Measurements from ENCODE around the gene APP. TPM values are rescaled to one million over a fixed set of nuclear protein-coding genes. Genes with fewer than 3 reads are reported as not detected.

The APP gene
- polyA plus RNA-seq, 2 donors, result 28.6 to 81.7 TPM

DNA sequence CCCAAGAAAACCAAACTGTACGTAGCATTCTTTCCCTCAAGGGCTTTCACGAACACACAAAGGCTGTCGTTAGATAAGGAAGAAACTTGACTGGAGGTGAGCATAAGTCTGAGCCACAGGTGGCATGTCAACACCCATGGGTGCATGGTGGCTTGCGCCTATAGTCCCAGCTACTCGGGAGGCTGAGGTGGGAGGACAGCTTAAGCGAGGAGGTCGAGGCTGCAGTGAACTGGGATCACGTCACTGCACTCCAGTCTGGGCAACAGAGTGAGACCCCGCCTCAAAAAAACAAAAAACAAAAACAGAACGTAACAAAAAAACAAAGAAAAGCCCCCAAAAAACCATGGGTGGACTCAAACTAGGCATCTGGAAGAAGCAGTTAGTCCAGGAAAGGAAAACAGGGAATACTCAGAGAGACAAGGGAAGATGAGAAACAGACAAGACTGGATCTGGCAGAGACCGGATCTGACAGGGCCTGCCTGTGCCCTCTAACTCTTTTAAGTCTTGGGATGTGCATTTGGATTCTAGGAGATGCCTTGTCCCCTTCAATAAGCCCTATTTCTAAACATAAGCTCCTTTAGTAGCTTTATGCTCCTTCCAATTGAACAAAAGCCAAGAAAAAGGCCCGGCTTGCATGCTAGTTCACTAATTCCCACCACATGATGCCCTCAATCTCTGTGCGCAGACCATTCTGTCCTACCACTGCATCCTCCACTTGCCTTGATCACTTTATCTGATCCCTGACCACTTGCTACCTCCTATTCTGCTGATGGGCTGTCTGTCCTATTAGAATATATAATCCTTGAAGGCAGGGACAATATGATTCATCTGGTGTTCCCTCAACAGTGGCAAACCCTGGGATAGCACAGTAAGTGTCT is 73.8 kb downstream of the APP start:
- Histone ChIP-seq H3K27me3 (ENCODE audit: control insufficient read depth in 1 of 2, insufficient read depth in 2 of 2, low read length in 2 of 2) (no peaks in the 10 kb centered on the region), H3K4me3 (ENCODE audit: low read depth in 1 of 2, low read length in 2 of 2) (no peak overlapping the region), H3K27ac (ENCODE audit: low read depth in 2 of 2, low read length in 1 of 2) (no peak overlapping the region), H3K36me3 (ENCODE audit: control insufficient read depth in 2 of 2, insufficient read depth in 2 of 2, low read length in 1 of 2) (no peaks in the 10 kb centered on the region), H3K4me1 (ENCODE audit: control insufficient read depth in 2 of 2, insufficient read depth in 2 of 2, low read length in 1 of 2) (no peaks in the 10 kb centered on the region), H3K9me3 (ENCODE audit: control insufficient read depth in 2 of 2, insufficient read depth in 1 of 2, low read depth in 1 of 2, low read length in 1 of 2) (no peaks in the 10 kb centered on the region)
- 88 to 93% methylated on average over 13 of the region's 13 CpGs for WGBS, 2 donors

DNA sequence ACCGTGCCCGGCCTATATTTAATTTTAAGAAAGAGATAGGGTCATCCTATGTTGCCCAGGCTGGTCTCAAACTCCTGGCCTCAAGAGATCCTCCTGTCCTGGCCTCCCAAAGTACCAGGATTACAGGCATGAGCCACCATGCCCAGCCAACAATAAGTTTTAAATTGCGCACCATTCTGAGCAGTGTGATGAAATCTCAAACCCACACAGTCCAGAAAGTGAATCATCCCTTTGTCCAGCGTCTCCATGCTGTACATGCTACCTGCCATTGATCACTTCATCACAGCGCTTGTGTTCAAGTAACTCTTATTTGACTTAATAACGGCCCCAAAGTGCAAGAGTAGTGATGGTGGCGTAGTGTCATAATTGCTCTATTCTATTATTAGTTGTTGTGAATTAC is 75.4 kb downstream of the APP start:
- Histone ChIP-seq H3K36me3 (ENCODE audit: control insufficient read depth in 2 of 2, insufficient read depth in 2 of 2, low read length in 1 of 2) (no peaks in the 10 kb centered on the region), H3K27ac (ENCODE audit: low read depth in 2 of 2, low read length in 1 of 2) (no peak overlapping the region), H3K4me1 (ENCODE audit: control insufficient read depth in 2 of 2, insufficient read depth in 2 of 2, low read length in 1 of 2) (no peaks in the 10 kb centered on the region), H3K27me3 (ENCODE audit: control insufficient read depth in 1 of 2, insufficient read depth in 2 of 2, low read length in 2 of 2) (no peaks in the 10 kb centered on the region), H3K9me3 (ENCODE audit: control insufficient read depth in 2 of 2, insufficient read depth in 1 of 2, low read depth in 1 of 2, low read length in 1 of 2) (no peaks in the 10 kb centered on the region), H3K4me3 (ENCODE audit: low read depth in 1 of 2, low read length in 2 of 2) (no peak overlapping the region)
- WGBS, 2 donors, result 93 to 96% methylated on average over 7 of the region's 7 CpGs

DNA sequence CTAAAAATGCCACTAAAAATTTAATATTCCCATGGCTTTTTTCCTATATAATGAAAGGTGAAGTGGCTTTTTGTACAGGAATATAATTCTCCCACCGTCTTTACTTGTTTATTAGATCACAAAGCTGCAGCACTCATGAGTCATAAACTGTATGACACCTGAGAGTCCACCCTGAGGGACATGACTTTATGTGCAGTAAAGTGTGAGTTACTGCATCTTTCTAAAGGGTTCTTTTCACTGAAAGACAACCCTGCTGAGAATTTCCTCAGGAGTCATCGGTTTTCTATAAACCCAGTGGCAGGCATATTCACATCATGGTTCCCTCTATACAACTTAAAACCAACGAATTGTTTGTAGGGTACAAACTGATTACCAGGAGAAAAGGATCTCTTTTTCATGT is 77.4 kb downstream of the APP start:
- Histone ChIP-seq H3K36me3 (ENCODE audit: control insufficient read depth in 2 of 2, insufficient read depth in 2 of 2, low read length in 1 of 2) (peaks cover 4% of the 10 kb centered on the region in 2 donors), H3K27ac (ENCODE audit: low read depth in 2 of 2, low read length in 1 of 2) (no peak overlapping the region), H3K4me1 (ENCODE audit: control insufficient read depth in 2 of 2, insufficient read depth in 2 of 2, low read length in 1 of 2) (no peaks in the 10 kb centered on the region), H3K9me3 (ENCODE audit: control insufficient read depth in 2 of 2, insufficient read depth in 1 of 2, low read depth in 1 of 2, low read length in 1 of 2) (no peaks in the 10 kb centered on the region), H3K4me3 (ENCODE audit: low read depth in 1 of 2, low read length in 2 of 2) (no peak overlapping the region), H3K27me3 (ENCODE audit: control insufficient read depth in 1 of 2, insufficient read depth in 2 of 2, low read length in 2 of 2) (no peaks in the 10 kb centered on the region)
- WGBS, 2 donors, result 67 to 73% methylated on average over 3 of the region's 3 CpGs

DNA sequence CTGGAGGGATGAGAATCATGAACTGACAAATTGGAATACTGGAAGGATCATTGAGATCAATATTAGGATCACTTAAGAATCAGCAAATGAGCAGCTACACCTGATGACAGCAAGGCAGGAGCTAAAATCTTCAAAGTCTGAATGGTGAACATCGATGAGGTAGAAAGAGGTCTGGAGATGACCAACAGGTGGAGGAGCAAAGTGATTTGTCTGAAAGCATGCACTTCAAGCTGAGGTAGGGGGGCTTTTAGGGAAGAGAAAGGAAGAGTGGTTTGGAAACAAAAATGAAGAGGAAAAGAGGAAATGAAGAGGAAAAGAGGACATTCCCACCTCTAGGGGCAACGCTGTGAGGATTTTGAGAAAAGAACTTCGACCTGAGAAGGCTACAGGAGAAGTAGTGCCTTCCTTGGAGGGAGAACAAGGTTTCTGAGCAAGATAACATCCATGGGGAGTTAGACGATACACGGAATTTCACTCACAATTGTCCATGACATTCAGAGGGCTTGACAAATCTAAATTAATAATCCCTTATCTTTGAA is 79.0 kb downstream of the APP start:
- Histone ChIP-seq H3K36me3 (ENCODE audit: control insufficient read depth in 2 of 2, insufficient read depth in 2 of 2, low read length in 1 of 2) (peaks cover 4% of the 10 kb centered on the region in 2 donors), H3K9me3 (ENCODE audit: control insufficient read depth in 2 of 2, insufficient read depth in 1 of 2, low read depth in 1 of 2, low read length in 1 of 2) (no peaks in the 10 kb centered on the region), H3K27ac (ENCODE audit: low read depth in 2 of 2, low read length in 1 of 2) (no peak overlapping the region), H3K4me3 (ENCODE audit: low read depth in 1 of 2, low read length in 2 of 2) (no peak overlapping the region), H3K4me1 (ENCODE audit: control insufficient read depth in 2 of 2, insufficient read depth in 2 of 2, low read length in 1 of 2) (no peaks in the 10 kb centered on the region), H3K27me3 (ENCODE audit: control insufficient read depth in 1 of 2, insufficient read depth in 2 of 2, low read length in 2 of 2) (no peaks in the 10 kb centered on the region)
- 91 to 92% methylated on average over 5 of the region's 5 CpGs for WGBS, 2 donors

DNA sequence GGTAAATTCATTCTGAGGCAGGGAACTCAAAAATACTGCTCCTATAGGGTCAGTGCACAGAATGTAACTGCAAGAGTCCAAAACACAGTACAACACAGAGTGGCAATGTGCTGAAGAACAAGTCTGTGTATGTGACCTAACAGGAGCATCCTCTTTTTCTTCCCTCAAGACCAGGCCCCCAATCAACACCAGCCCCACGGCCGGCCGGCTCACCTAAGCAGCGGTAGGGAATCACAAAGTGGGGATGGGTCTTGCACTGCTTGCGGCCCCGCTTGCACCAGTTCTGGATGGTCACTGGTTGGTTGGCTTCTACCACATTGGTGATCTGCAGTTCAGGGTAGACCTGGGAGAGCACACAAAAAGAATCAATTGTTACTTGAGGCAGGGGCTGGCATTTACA is 80.8 kb downstream of the APP start:
- 96 to 99% methylated on average over 6 of the region's 6 CpGs for WGBS, 2 donors
- H3K4me3 ChIP-seq (ENCODE audit: low read depth in 1 of 2, low read length in 2 of 2), result no peak overlapping the region
- H3K27ac ChIP-seq (ENCODE audit: low read depth in 2 of 2, low read length in 1 of 2), result no peak overlapping the region
- H3K27me3 ChIP-seq (ENCODE audit: control insufficient read depth in 1 of 2, insufficient read depth in 2 of 2, low read length in 2 of 2), result no peaks in the 10 kb centered on the region
- no peaks in the 10 kb centered on the region for H3K4me1 ChIP-seq (ENCODE audit: control insufficient read depth in 2 of 2, insufficient read depth in 2 of 2, low read length in 1 of 2)
- peaks cover 4% of the 10 kb centered on the region in 2 donors for H3K36me3 ChIP-seq (ENCODE audit: control insufficient read depth in 2 of 2, insufficient read depth in 2 of 2, low read length in 1 of 2)
- H3K9me3 ChIP-seq (ENCODE audit: control insufficient read depth in 2 of 2, insufficient read depth in 1 of 2, low read depth in 1 of 2, low read length in 1 of 2), result no peaks in the 10 kb centered on the region

DNA sequence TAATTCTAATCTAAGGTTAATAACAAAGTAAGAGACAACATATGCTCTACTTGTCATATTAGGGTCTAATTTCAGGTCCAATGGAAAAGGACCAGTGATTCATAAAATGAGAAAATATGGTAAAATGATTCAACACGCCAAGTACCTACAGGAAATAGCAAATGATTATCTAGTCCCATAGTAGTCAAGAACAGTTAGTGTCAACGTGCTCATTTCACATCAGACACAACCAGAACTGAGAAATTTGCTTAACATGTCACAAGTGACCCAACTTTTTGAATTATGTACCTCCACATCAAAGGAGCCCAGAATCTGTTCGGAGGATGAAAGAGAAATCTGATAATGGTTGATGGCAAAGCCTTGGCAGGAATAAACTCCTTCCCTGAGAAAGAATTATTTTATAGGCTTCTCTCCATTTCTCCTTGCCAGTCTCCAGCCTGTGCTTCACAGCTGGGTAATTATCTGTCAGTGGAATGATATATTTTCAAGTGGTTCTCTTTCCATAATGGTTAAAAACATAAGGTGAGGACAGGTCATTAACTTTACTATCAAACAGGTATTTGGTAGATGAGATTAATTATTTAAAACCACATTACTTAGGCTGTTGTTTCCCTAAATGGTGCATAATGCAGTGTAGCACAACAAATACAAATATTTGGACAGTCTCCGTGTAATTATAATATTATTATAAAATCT is 83.2 kb downstream of the APP start:
- Histone ChIP-seq H3K4me3 (ENCODE audit: low read depth in 1 of 2, low read length in 2 of 2) (no peak overlapping the region), H3K36me3 (ENCODE audit: control insufficient read depth in 2 of 2, insufficient read depth in 2 of 2, low read length in 1 of 2) (peaks cover 4% of the 10 kb centered on the region in 2 donors), H3K27me3 (ENCODE audit: control insufficient read depth in 1 of 2, insufficient read depth in 2 of 2, low read length in 2 of 2) (no peaks in the 10 kb centered on the region), H3K27ac (ENCODE audit: low read depth in 2 of 2, low read length in 1 of 2) (no peak overlapping the region), H3K9me3 (ENCODE audit: control insufficient read depth in 2 of 2, insufficient read depth in 1 of 2, low read depth in 1 of 2, low read length in 1 of 2) (no peaks in the 10 kb centered on the region), H3K4me1 (ENCODE audit: control insufficient read depth in 2 of 2, insufficient read depth in 2 of 2, low read length in 1 of 2) (no peaks in the 10 kb centered on the region)
- 60 to 66% methylated on average over 4 of the region's 4 CpGs for WGBS, 2 donors

DNA sequence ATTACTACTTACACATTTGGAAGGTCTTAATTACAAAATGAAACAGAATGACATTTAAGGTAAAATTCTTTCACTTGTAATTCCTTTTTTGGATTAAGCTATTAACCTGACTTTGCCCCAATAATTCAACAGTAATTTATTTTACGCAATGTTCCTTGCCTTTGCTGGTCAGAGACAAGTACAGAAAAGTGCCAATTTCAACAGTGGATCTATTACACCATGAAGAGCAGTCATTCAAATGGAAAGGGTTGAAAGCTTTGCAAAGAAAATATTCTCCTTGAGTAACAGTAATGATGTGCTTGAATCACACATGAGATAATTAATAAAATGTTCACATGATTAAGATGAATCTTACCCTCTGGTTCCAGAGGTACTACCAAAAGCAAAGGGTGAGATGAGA is 84.7 kb downstream of the APP start:
- Histone ChIP-seq H3K27ac (ENCODE audit: low read depth in 2 of 2, low read length in 1 of 2) (no peak overlapping the region), H3K36me3 (ENCODE audit: control insufficient read depth in 2 of 2, insufficient read depth in 2 of 2, low read length in 1 of 2) (peaks cover 4% of the 10 kb centered on the region in 2 donors), H3K9me3 (ENCODE audit: control insufficient read depth in 2 of 2, insufficient read depth in 1 of 2, low read depth in 1 of 2, low read length in 1 of 2) (no peaks in the 10 kb centered on the region), H3K27me3 (ENCODE audit: control insufficient read depth in 1 of 2, insufficient read depth in 2 of 2, low read length in 2 of 2) (no peaks in the 10 kb centered on the region), H3K4me3 (ENCODE audit: low read depth in 1 of 2, low read length in 2 of 2) (no peak overlapping the region), H3K4me1 (ENCODE audit: control insufficient read depth in 2 of 2, insufficient read depth in 2 of 2, low read length in 1 of 2) (no peaks in the 10 kb centered on the region)
- 95 to 96% methylated on average over 1 of the region's 1 CpG for WGBS, 2 donors

DNA sequence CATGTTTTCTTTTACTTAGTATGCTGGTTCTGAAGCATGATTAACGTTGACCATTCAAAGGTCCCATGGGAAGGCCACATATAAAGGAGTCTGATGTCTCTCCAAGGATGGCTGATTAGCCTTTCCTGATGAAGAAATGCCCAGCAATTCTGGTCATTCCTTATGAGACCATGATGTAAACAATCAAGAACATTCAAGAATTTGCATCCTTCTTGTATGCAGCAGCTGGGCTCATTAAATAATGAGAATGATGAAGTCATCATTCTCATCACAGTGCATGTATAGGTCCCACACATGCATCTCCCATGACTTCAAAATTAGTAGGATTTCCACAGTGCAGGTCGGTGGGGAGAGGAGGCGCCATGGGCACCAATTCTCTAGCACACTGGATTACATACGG is 85.4 kb downstream of the APP start:
- peaks cover 4% of the 10 kb centered on the region in 2 donors for H3K36me3 ChIP-seq (ENCODE audit: control insufficient read depth in 2 of 2, insufficient read depth in 2 of 2, low read length in 1 of 2)
- H3K27ac ChIP-seq (ENCODE audit: low read depth in 2 of 2, low read length in 1 of 2), result no peak overlapping the region
- no peaks in the 10 kb centered on the region for H3K27me3 ChIP-seq (ENCODE audit: control insufficient read depth in 1 of 2, insufficient read depth in 2 of 2, low read length in 2 of 2)
- WGBS, 2 donors, result 91 to 94% methylated on average over 4 of the region's 4 CpGs
- H3K9me3 ChIP-seq (ENCODE audit: control insufficient read depth in 2 of 2, insufficient read depth in 1 of 2, low read depth in 1 of 2, low read length in 1 of 2), result no peaks in the 10 kb centered on the region
- no peak overlapping the region for H3K4me3 ChIP-seq (ENCODE audit: low read depth in 1 of 2, low read length in 2 of 2)
- no peaks in the 10 kb centered on the region for H3K4me1 ChIP-seq (ENCODE audit: control insufficient read depth in 2 of 2, insufficient read depth in 2 of 2, low read length in 1 of 2)

DNA sequence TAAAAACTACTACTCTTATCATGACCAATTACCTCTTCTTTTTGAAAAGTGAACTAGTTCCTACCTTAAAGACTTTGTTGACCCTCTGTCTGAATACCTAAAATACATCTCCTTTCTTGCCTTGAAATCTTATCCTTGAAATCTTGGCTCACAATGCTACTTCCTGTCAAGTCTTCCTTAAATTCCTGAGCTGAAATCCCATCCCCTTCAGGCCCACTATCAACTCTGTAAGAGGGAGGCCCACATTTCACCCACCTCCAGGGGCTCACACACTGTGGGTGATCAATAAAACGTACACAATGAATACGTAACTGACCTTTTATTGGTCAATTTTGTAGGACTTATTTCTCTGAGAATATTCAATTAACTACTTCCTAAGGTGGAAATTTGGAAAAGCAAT is 88.0 kb downstream of the APP start:
- no peaks in the 10 kb centered on the region for H3K27me3 ChIP-seq (ENCODE audit: control insufficient read depth in 1 of 2, insufficient read depth in 2 of 2, low read length in 2 of 2)
- no peak overlapping the region for H3K27ac ChIP-seq (ENCODE audit: low read depth in 2 of 2, low read length in 1 of 2)
- no peak overlapping the region for H3K4me3 ChIP-seq (ENCODE audit: low read depth in 1 of 2, low read length in 2 of 2)
- H3K4me1 ChIP-seq (ENCODE audit: control insufficient read depth in 2 of 2, insufficient read depth in 2 of 2, low read length in 1 of 2), result no peaks in the 10 kb centered on the region
- 91 to 94% methylated on average over 2 of the region's 2 CpGs for WGBS, 2 donors
- no peaks in the 10 kb centered on the region for H3K9me3 ChIP-seq (ENCODE audit: control insufficient read depth in 2 of 2, insufficient read depth in 1 of 2, low read depth in 1 of 2, low read length in 1 of 2)
- no peaks in the 10 kb centered on the region for H3K36me3 ChIP-seq (ENCODE audit: control insufficient read depth in 2 of 2, insufficient read depth in 2 of 2, low read length in 1 of 2)

All from esophagus (tissue), 2 donors.